PC-9 (cell line): Measurements from ENCODE around the gene ALPK3. TPM values are rescaled to one million over a fixed set of nuclear protein-coding genes. Genes with fewer than 3 reads are reported as not detected.

Experiments
- BruUV-seq: library from RNA; stranded (reverse); fragments of 400-500 nt; replicated peaks from 2 replicates; lab custom pipeline; 2021; lab: Mats Ljungman, UMichigan
- CTCF ChIA-PET: fragments of 300-600 bp; sonication (Branson Sonifier 250); formaldehyde crosslinking; loops from one replicate; lab custom pipeline; 2022; ENCODE audit warnings: antibody characterized with exemption; lab: Charles Lee
- POLR2A ChIA-PET: fragments of 300-600 bp; sonication (Branson Sonifier 250); formaldehyde crosslinking; loops from one replicate; lab custom pipeline; 2022; ENCODE audit warnings: antibody characterized with exemption; ENCODE audit not compliant: unreplicated experiment; lab: Charles Lee
- DNase-seq, 2 experiments: peaks; one replicate each; pipeline versions ENCODE4 v3.0.0 to v3.0.0-alpha.2; 2015 to 2022; ENCODE audit warnings: mixed read lengths in 1 of 2
- H2AFZ ChIP-seq: fragments of 200-600 bp; sonication (generic); 2 replicates; pipeline ENCODE4 v1.8.1; 2017; ENCODE audit warnings: antibody characterized with exemption
- H3F3A ChIP-seq: fragments of 200-600 bp; sonication (generic); 2 replicates; pipeline ENCODE4 v1.8.1; 2017; ENCODE audit warnings: antibody characterized with exemption, mild to moderate bottlenecking, low read depth; ENCODE audit not compliant: insufficient read depth
- H3K27ac ChIP-seq: fragments of 200-600 bp; sonication (generic); 2 replicates; pipeline ENCODE4 v1.6.1; 2016; ENCODE audit warnings: mixed run types
- H3K27me3 ChIP-seq: fragments of 200-600 bp; sonication (generic); 2 replicates; pipeline ENCODE4 v1.6.1; 2016; ENCODE audit warnings: low read depth, mixed run types; ENCODE audit not compliant: insufficient read depth
- H3K36me3 ChIP-seq: fragments of 200-600 bp; sonication (generic); 2 replicates; pipeline ENCODE4 v1.6.1; 2016; ENCODE audit warnings: low read depth, mixed run types
- H3K4me1 ChIP-seq: fragments of 200-600 bp; sonication (generic); replicated peaks from 2 replicates; pipeline ENCODE4 v1.6.1; 2016; ENCODE audit warnings: mixed run types; ENCODE audit not compliant: insufficient read depth
- H3K4me2 ChIP-seq: fragments of 200-600 bp; sonication (generic); 2 replicates; pipeline ENCODE4 v1.6.1; 2017; ENCODE audit warnings: mixed run types
- H3K4me3 ChIP-seq: fragments of 200-600 bp; sonication (generic); 2 replicates; pipeline ENCODE4 v1.6.1; 2016; ENCODE audit warnings: mixed run types
- H3K79me2 ChIP-seq: fragments of 200-600 bp; sonication (generic); 2 replicates; pipeline ENCODE4 v1.6.1; 2017; ENCODE audit warnings: low read depth, mixed run types
- H3K9me2 ChIP-seq: fragments of 200-600 bp; sonication (generic); 2 replicates; pipeline ENCODE4 v1.8.1; 2017; ENCODE audit warnings: mild to moderate bottlenecking; ENCODE audit not compliant: insufficient read depth
- H3K9me3 ChIP-seq: fragments of 200-600 bp; sonication (generic); 2 replicates; pipeline ENCODE4 v1.8.1; 2016; ENCODE audit warnings: low read depth; ENCODE audit not compliant: insufficient read depth
- H4K20me1 ChIP-seq: fragments of 200-600 bp; sonication (generic); 2 replicates; pipeline ENCODE4 v1.8.1; 2017; ENCODE audit not compliant: insufficient read depth
- CTCF ChIP-seq: fragments of 200-600 bp; sonication (generic); conservative IDR thresholded peaks from 2 replicates; pipeline ENCODE4 v1.6.1; 2017; ENCODE audit warnings: mixed run types, antibody characterized with exemption, mild to moderate bottlenecking, moderate library complexity
- EZH2 ChIP-seq: fragments of 200-600 bp; sonication (generic); IDR thresholded peaks from 2 replicates; pipeline ENCODE4 v1.8.0; 2017; ENCODE audit warnings: antibody characterized with exemption, low read depth
- intact Hi-C: fragments of 100-400 bp; cut with micrococcal nuclease; formaldehyde crosslinking; loops from one replicate; pipeline ENCODE4 v1.10.0; 2022; ENCODE audit not compliant: unreplicated experiment
- total RNA-seq: library from RNA; stranded (reverse); gene quantifications from 2 replicates; pipeline ENCODE4 v1.2.3, GENCODE V29; 2021

ALPK3 gene
- total RNA-seq, 1 experiment from 2014 or later = 8.1 TPM

GRCh38 chr15:84814916-84815315 lies 2.2 kb upstream of the ALPK3 start:
- no peak overlapping the region for H3K27ac ChIP-seq
- intact Hi-C loops = no loop called here
- H3K79me2 ChIP-seq = no peaks in the 10 kb centered on the region
- H3K27me3 ChIP-seq = no peaks in the 10 kb centered on the region
- no peaks in the 10 kb centered on the region for H3K9me3 ChIP-seq
- POLR2A ChIA-PET = no interaction called here
- no peaks in the 10 kb centered on the region for H3K36me3 ChIP-seq
- H2AFZ ChIP-seq = no peak overlapping the region
- TF ChIP-seq EZH2 (no peak), CTCF (no peak)
- H3K4me2 ChIP-seq = no peak overlapping the region
- no peaks in the 10 kb centered on the region for H3K9me2 ChIP-seq
- peaks cover 12% of the 10 kb centered on the region for H3K4me1 ChIP-seq
- no peak overlapping the region for H3K4me3 ChIP-seq
- no peak for DNase-seq
- H3F3A ChIP-seq = peaks cover 6% of the 10 kb centered on the region; the same call in 1 of the 2 replicates
- H4K20me1 ChIP-seq = no peaks in the 10 kb centered on the region
- BruUV-seq = no TSS peak
- CTCF ChIA-PET = no interaction called here

DNA sequence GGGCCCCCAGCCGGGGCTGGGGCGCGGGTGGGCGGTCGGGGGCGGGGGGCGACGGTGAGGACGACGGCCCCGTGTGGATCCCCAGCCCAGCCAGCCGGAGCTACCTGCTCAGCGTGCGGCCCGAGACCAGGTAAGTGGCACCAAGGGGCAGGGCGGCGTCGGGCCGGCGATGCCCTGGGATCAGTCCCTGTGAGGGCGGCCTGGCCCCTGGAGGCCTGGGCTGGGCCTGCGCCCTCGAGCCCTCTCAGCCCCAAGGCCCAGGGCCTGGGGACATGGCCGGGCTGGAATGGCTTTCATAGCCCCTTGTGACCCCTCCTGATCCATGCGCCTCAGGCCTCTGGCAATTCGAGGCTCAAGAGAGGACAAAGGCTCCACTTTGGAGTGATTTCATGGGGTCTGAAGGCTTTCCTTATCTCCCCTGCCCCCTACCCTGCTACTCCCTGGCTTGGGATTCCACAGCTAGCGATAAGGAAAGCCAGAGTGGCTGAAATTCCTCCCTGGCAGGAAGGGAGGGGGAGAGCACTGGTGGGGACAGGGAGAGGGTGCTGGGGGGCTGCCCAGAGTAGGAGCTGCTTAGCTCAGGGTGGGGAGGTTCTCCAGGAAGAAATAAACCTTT lies 418 bp downstream of the ALPK3 start:
- peak in 1 of 2 experiments; percentile 10 for DNase-seq
- Histone ChIP-seq H2AFZ (no peak overlapping the region), H3F3A (0 out of 2 replicates have a peak, but pooled peaks cover 6% of the 10 kb centered on the region), H4K20me1 (no peaks in the 10 kb centered on the region), H3K79me2 (no peaks in the 10 kb centered on the region), H3K36me3 (no peaks in the 10 kb centered on the region), H3K9me2 (no peaks in the 10 kb centered on the region), H3K4me1 (peaks cover 12% of the 10 kb centered on the region), H3K4me2 (no peak overlapping the region), H3K9me3 (no peaks in the 10 kb centered on the region), H3K4me3 (no peak overlapping the region), H3K27me3 (no peaks in the 10 kb centered on the region), H3K27ac (no peak overlapping the region)
- BruUV-seq = no TSS peak
- ChIA-PET POLR2A (no interaction called here), CTCF (interaction anchor here (1.0 kb wide), 1 partner anchor 94 kb away, joined by 6 read pairs; no protein-coding TSS in a partner anchor)
- intact Hi-C loops = no loop called here
- TF ChIP-seq EZH2 (no peak), CTCF (no peak)

GRCh38 chr15:84818261-84819131 lies 1.3 kb downstream of the ALPK3 start:
- Histone ChIP-seq H3K79me2 (no peaks in the 10 kb centered on the region), H3F3A (0 out of 2 replicates have a peak, but pooled peaks cover 6% of the 10 kb centered on the region)

More at GRCh38 chr15:84818261-84819131, 1.3 kb downstream of the ALPK3 start:
- TF ChIP-seq EZH2 (no peak), CTCF (no peak)
- H3K9me2 ChIP-seq = no peaks in the 10 kb centered on the region
- no peak overlapping the region for H2AFZ ChIP-seq
- DNase-seq = no peak
- CTCF ChIA-PET = interaction anchor here (1.0 kb wide), 1 partner anchor 94 kb away, joined by 6 read pairs; no protein-coding TSS in a partner anchor
- H3K9me3 ChIP-seq = no peaks in the 10 kb centered on the region
- H3K27me3 ChIP-seq = no peaks in the 10 kb centered on the region
- POLR2A ChIA-PET = no interaction called here
- H4K20me1 ChIP-seq = no peaks in the 10 kb centered on the region
- H3K27ac ChIP-seq = no peak overlapping the region
- intact Hi-C loops = no loop called here
- H3K4me2 ChIP-seq = no peak overlapping the region
- H3K4me1 ChIP-seq = peaks cover 12% of the 10 kb centered on the region
- no peaks in the 10 kb centered on the region for H3K36me3 ChIP-seq
- H3K4me3 ChIP-seq = no peak overlapping the region
- no TSS peak for BruUV-seq
